Progenitor cell of endocrine pancreas (in vitro differentiated cells): ENCODE results near the gene DOHH. TPM values are rescaled to one million over a fixed set of nuclear protein-coding genes. Genes with fewer than 3 reads are reported as not detected.

ENCODE experiments used
- DNase-seq: peaks from one replicate; pipeline ENCODE4 v3.0.0; 2021; ENCODE audit warnings: low spot score; ENCODE audit not compliant: unreplicated experiment
- H3K27ac Mint-ChIP-seq: 2 replicates; pipeline ENCODE4 v1.8.0; 2021; ENCODE audit warnings: mild to moderate bottlenecking, moderate library complexity, mixed read lengths
- H3K27me3 Mint-ChIP-seq: 2 replicates; pipeline ENCODE4 v1.8.0; 2021; ENCODE audit warnings: mixed read lengths
- H3K36me3 Mint-ChIP-seq: 2 replicates; pipeline ENCODE4 v1.8.0; 2022; ENCODE audit warnings: mixed read lengths; ENCODE audit not compliant: insufficient read depth
- H3K4me1 Mint-ChIP-seq: 2 replicates; pipeline ENCODE4 v1.8.0; 2021; ENCODE audit warnings: low read depth, mixed read lengths
- H3K4me3 Mint-ChIP-seq: 2 replicates; pipeline ENCODE4 v1.8.0; 2021; ENCODE audit warnings: low read depth, mild to moderate bottlenecking, moderate library complexity, mixed read lengths
- H3K9me3 Mint-ChIP-seq: 2 replicates; pipeline ENCODE4 v1.8.0; 2021; ENCODE audit warnings: low read depth, mixed read lengths
- total RNA-seq: library from RNA; stranded (reverse); gene quantifications from 2 replicates; pipeline ENCODE4 v1.2.1, GENCODE V29; 2021
- TF ChIP-seq, protein P1 (sequence below): fragments of 200-600 bp; sonication (generic); IDR thresholded peaks from one replicate; pipeline ENCODE4 v1.5.0; 2021; ENCODE audit warnings: antibody characterized with exemption, mild to moderate bottlenecking; ENCODE audit not compliant: unreplicated experiment

Gene DOHH
- total RNA-seq, 1 donor from 2014 or later = 9.9 TPM

DNA sequence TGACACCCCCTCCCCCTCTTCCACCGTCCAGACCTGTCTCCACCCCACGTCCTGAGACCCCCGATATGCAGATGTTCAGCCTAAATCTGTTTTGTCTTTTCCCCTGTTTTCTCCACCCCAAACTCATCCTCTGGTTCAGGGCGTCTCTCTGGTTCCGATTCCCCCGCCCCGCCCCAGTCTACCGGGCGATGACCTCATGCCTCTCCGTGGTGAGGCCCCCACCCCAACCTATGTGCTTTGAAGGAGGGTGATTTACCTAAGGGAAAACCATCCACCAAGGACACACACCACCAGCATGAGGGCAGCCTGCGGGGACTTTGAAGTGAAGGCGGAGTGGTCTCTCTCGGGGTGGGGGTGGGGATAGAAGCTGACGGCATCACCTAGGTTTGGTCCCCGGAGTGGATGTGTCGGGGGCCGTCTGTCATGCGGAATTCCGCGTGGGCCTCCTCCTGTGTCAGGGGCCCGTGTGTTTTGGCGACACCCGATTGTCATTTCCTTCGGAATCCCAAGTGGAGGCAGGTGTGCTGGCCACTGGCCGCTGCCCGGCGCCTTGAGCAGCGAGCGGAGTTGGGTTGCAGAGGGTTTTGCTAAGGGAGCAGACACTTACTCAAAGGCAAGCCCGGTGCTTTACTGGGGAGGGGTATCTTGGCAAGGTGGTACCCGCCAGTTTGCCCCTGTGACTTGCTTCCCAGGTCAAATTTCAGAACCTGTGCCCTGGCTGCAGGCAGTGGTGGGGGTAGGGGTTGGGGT is 7.1 kb upstream of the DOHH start:
- no peaks in the 10 kb centered on the region for H3K27me3 Mint-ChIP-seq
- TF ChIP-seq, protein P1, sequence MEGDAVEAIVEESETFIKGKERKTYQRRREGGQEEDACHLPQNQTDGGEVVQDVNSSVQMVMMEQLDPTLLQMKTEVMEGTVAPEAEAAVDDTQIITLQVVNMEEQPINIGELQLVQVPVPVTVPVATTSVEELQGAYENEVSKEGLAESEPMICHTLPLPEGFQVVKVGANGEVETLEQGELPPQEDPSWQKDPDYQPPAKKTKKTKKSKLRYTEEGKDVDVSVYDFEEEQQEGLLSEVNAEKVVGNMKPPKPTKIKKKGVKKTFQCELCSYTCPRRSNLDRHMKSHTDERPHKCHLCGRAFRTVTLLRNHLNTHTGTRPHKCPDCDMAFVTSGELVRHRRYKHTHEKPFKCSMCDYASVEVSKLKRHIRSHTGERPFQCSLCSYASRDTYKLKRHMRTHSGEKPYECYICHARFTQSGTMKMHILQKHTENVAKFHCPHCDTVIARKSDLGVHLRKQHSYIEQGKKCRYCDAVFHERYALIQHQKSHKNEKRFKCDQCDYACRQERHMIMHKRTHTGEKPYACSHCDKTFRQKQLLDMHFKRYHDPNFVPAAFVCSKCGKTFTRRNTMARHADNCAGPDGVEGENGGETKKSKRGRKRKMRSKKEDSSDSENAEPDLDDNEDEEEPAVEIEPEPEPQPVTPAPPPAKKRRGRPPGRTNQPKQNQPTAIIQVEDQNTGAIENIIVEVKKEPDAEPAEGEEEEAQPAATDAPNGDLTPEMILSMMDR = no peak
- no peaks in the 10 kb centered on the region for H3K9me3 Mint-ChIP-seq
- DNase-seq = no peak
- peak overlapping the region; percentile 90 for H3K4me3 Mint-ChIP-seq
- peaks cover 4% of the 10 kb centered on the region for H3K36me3 Mint-ChIP-seq
- peaks cover 20% of the 10 kb centered on the region for H3K4me1 Mint-ChIP-seq
- H3K27ac Mint-ChIP-seq = peak overlapping the region; percentile 87

DNA sequence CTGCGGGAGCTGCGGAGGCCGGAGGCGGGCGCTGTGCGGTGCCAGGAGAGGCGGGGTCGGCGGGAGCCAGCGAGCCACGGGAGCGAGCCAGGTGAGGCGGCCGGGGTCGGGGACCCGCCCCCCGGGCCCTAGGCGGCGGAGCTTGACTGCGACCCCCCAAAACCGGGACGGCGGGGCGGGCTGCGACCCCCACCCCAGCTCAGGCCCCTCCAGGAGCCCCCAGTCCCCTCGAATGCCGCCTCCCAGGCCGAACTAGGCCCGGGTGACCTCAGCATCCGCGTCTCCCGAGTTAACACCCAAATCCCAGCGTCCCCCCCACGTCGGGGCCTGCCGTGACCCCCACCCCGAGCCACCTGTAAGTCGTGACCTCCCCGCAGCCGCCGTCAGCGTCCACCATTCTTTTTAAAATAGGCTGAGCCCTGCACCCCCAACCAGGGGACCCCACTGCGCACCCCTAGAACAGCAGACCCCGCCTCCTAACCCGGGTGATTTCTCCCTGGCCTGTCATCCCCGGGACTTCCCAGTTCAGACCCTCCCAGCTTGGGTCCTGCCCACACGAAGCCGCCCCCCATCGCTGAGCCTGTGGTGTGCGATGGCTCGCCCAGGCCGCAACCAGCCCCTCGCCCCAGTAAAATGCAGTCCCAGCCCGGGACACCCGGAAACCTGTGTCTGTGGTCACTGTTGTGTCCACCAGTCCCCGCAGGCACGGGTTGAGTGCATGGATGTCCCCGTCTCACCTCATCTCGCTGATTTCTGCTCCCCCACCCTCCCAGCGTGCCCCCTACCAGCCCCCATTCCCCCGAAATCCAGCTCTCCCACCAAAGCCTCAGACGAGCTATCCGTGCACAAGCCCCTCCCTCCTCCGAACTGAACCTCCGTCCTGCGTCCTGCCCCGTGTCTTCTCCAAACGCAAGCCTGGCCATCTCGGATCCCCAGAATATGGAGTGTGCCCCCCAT is 6.2 kb upstream of the DOHH start:
- Mint-ChIP-seq H3K27ac (peak overlapping the region; percentile 87), H3K27me3 (no peaks in the 10 kb centered on the region), H3K36me3 (peaks cover 4% of the 10 kb centered on the region), H3K9me3 (no peaks in the 10 kb centered on the region), H3K4me1 (peaks cover 20% of the 10 kb centered on the region), H3K4me3 (peak overlapping the region; percentile 90)
- no peak for DNase-seq
- TF ChIP-seq, protein P1 = no peak

DNA sequence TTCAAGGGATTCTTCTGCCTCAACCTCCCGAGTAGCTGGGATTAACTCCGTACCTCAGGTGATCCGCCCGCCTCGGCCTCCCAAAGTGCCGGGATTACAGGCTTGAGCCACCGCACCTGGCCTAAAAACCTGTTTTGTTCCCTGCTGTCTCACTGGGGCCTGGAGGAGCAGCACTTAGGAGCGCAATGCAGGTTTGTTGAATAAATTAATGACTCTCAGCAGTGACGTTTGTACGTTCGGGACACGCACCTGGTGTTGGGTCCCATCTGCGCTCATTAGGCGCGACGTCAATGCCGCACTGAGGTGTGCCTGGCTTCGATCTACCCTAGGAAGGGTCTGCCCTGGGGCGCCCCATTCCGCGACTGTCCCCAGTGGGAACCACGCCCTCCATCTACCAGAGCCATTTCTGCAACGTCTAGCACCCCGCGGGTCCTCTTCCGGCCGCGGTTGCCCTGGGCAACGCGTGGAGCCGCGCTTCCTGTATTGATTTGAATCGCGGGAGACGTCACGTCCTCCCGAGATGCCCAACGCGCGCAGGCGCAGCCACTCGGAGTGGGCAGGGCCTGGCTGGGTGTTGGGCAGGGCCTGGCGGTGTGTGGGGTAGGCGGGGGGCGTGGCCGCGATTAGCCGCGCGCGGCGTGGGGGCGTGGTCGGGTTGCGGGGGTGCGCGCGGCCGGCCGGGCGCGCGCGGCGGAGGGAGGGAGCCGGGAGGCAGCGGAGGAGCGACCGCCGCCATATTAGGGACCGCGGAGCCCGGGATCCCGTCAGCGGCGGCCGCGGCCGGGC is 5.3 kb upstream of the DOHH start, which contains the start of gene FZR1:
FZR1 (plus strand) TSS at position 714 of the 786 bp plus-strand sequence. CDS start 16,679 bp downstream, outside the sequence.
- Mint-ChIP-seq H3K27me3 (no peaks in the 10 kb centered on the region), H3K36me3 (peaks cover 4% of the 10 kb centered on the region), H3K9me3 (no peaks in the 10 kb centered on the region), H3K4me3 (peak within 1 kb of the TSS; percentile 90), H3K27ac (peak within 1 kb of the TSS; percentile 98), H3K4me1 (peaks cover 22% of the 10 kb centered on the region)
- DNase-seq = peak; percentile 99
- TF ChIP-seq, protein P1 = no peak

DNA sequence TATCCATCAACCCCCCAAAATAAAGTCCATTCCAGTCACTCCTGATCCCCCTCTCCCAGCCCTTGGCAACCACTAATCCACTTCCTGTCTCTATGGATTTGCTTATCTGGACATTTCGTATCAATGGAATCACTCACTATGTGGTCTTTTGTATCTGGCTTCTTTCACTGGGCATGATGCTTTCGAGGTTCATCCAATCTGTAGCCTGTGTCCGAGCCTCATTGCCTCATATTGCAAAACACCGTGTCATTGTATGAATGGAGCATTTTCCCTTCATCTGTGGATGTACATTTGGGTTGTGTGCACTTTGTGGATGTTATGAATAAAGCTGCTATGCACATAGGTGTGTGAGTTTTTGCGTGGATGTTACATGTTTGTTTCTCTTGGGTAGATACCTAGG is 4.3 kb upstream of the DOHH start:
- Mint-ChIP-seq H3K27ac (peak overlapping the region; percentile 82), H3K9me3 (no peaks in the 10 kb centered on the region), H3K4me3 (peak overlapping the region; percentile 88), H3K27me3 (no peaks in the 10 kb centered on the region), H3K36me3 (peaks cover 3% of the 10 kb centered on the region), H3K4me1 (peaks cover 23% of the 10 kb centered on the region)
- TF ChIP-seq, protein P1 = no peak
- DNase-seq = no peak
